GM10248 (cell line): ENCODE results near the gene KDM6A.
"Not testable (repeated sequence)": the region's sequence is repeated elsewhere in the genome, so short reads cannot be mapped to it uniquely, and the experiment has no call there.

Source experiments
- CTCF ChIA-PET: fragments of 300-600 bp; sonication (Branson Sonifier 250); formaldehyde crosslinking; extraction: SDS; loops from one replicate; lab custom pipeline; 2021; ENCODE audit warnings: antibody characterized with exemption; lab: Yijun Ruan, JAX
- POLR2A ChIA-PET: fragments of 350-650 bp; sonication (Branson Sonifier 250); formaldehyde crosslinking; extraction: SDS; loops from one replicate; lab custom pipeline; 2020; ENCODE audit warnings: antibody characterized with exemption; lab: Yijun Ruan, JAX
- DNase-seq: peaks from one replicate; pipeline ENCODE4 v3.0.0; 2012; ENCODE audit errors: extremely low spot score
- CTCF ChIP-seq: IDR thresholded peaks from 2 replicates; pipeline ENCODE4 v1.5.1; 2012; ENCODE audit warnings: mild to moderate bottlenecking, low read depth; ENCODE audit errors: extremely low read depth, missing control alignments, control extremely low read depth

The KDM6A gene

GRCh38 chrX:45133465-45133864, 260.5 kb downstream of the KDM6A start:
- TF ChIP-seq CTCF: no peak
- ChIA-PET POLR2A (no interaction called here), CTCF (no interaction called here)
- DNase-seq: no peak

- DNase-seq: no peak
- no peak for TF ChIP-seq CTCF
- POLR2A ChIA-PET: no interaction called here
- CTCF ChIA-PET: interaction anchor here (1.0 kb wide), 1 partner anchor 53 kb away, joined by 3 read pairs; no protein-coding TSS in a partner anchor
Measured at GRCh38 chrX:45134315-45134731, 261.3 kb downstream of the KDM6A start.

GRCh38 chrX:45134775-45135174, 261.8 kb downstream of the KDM6A start:
- no peak for DNase-seq
- no peak for TF ChIP-seq CTCF
- ChIA-PET POLR2A (no interaction called here), CTCF (interaction anchor here (1.0 kb wide), 1 partner anchor 53 kb away, joined by 3 read pairs; no protein-coding TSS in a partner anchor)

- DNase-seq, POLR2A ChIA-PET, CTCF ChIA-PET: not testable (repeated sequence)
Measured at GRCh38 chrX:45135391-45136075, 262.5 kb downstream of the KDM6A start.

- no peak for DNase-seq
- CTCF ChIA-PET: no interaction called here
- TF ChIP-seq CTCF: no peak
- POLR2A ChIA-PET: no interaction called here
Measured at GRCh38 chrX:45137531-45137930, 264.5 kb downstream of the KDM6A start.

- ChIA-PET POLR2A (no interaction called here), CTCF (no interaction called here)
- DNase-seq: no peak
- no peak for TF ChIP-seq CTCF
Measured at GRCh38 chrX:45138525-45138924, 265.5 kb downstream of the KDM6A start.

- no peak for DNase-seq
- ChIA-PET CTCF (no interaction called here), POLR2A (no interaction called here)
- no peak for TF ChIP-seq CTCF
Measured at GRCh38 chrX:45140812-45141211, 267.8 kb downstream of the KDM6A start.
